NCI-H510A (cell line): ENCODE measurements around the gene LIPH.
"Not testable (repeated sequence)": the region's sequence is repeated elsewhere in the genome, so short reads cannot be mapped to it uniquely, and the experiment has no call there.

Experiments
- DNase-seq: peaks from one replicate; lab custom pipeline; 2025; lab: John Stamatoyannopoulos, UW

Gene LIPH

GRCh38 chr3:185486394-185486793 lies 66.0 kb downstream of the LIPH start:
- DNase-seq = no peak

- no peak for DNase-seq
These were observed 68.1 kb downstream of the LIPH start for GRCh38 chr3:185484296-185484695.

GRCh38 chr3:185479373-185479945 lies 72.9 kb downstream of the LIPH start:
- DNase-seq = no peak

- DNase-seq = no peak
These were observed 75.1 kb downstream of the LIPH start for GRCh38 chr3:185477316-185477715.

- not testable (repeated sequence) for DNase-seq
These were observed 77.5 kb downstream of the LIPH start for GRCh38 chr3:185474922-185475321.

- DNase-seq = no peak
These were observed 79.0 kb downstream of the LIPH start for GRCh38 chr3:185473290-185473815.

- DNase-seq = no peak
These were observed 82.1 kb downstream of the LIPH start for GRCh38 chr3:185470323-185470722.

GRCh38 chr3:185469542-185469941 lies 82.8 kb downstream of the LIPH start:
- no peak for DNase-seq

GRCh38 chr3:185466123-185466522 lies 86.3 kb downstream of the LIPH start:
- DNase-seq = not testable (repeated sequence)

GRCh38 chr3:185465471-185465870 lies 86.9 kb downstream of the LIPH start:
- no peak for DNase-seq

GRCh38 chr3:185460719-185461350 lies 91.6 kb downstream of the LIPH start:
- DNase-seq = no peak

- no peak for DNase-seq
These were observed 92.1 kb downstream of the LIPH start for GRCh38 chr3:185460309-185460708.

GRCh38 chr3:185457376-185457775 lies 95.0 kb downstream of the LIPH start:
- no peak for DNase-seq
